ENCODE measurements around the gene TRMT1.

DNA sequence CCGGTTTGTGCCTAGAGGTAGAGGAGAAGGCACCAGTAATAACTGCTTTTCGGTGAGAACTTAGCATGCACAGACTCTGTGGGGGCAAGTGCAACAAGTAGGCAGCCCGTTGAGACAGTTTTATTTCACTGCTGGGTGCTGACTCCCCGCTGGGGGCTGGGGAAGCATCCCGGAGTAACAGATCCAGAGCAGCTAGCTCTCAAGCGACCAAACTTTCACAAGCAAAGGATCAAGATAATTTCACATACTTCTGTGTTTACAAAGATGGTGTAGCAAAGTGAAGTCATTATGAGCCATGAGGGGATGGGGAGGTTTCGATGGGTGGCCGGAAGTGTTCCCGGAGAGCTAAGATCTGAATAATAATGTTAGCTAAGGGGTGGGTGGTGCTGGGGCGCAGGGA, 4.3 kb upstream of the TRMT1 start:
- TF ChIP-seq POLR2A (IDR thresholded peaks at IDR 0.05; ENCODE audit: low read length) (no peak), GATA1 (IDR thresholded peaks at IDR 0.05; ENCODE audit: low read depth, low read length) (no peak)

Data from erythroblast (primary cell).